ENCODE results near the gene PI4K2A. TPM values are rescaled to one million over a fixed set of nuclear protein-coding genes. Genes with fewer than 3 reads are reported as not detected.

PI4K2A gene
- total and polyA plus RNA-seq, 2 of the 13 experiments (the other 11 are each of a cell fraction or from before 2014, with no cell fraction given), result 10.9 to 14.3 TPM

DNA sequence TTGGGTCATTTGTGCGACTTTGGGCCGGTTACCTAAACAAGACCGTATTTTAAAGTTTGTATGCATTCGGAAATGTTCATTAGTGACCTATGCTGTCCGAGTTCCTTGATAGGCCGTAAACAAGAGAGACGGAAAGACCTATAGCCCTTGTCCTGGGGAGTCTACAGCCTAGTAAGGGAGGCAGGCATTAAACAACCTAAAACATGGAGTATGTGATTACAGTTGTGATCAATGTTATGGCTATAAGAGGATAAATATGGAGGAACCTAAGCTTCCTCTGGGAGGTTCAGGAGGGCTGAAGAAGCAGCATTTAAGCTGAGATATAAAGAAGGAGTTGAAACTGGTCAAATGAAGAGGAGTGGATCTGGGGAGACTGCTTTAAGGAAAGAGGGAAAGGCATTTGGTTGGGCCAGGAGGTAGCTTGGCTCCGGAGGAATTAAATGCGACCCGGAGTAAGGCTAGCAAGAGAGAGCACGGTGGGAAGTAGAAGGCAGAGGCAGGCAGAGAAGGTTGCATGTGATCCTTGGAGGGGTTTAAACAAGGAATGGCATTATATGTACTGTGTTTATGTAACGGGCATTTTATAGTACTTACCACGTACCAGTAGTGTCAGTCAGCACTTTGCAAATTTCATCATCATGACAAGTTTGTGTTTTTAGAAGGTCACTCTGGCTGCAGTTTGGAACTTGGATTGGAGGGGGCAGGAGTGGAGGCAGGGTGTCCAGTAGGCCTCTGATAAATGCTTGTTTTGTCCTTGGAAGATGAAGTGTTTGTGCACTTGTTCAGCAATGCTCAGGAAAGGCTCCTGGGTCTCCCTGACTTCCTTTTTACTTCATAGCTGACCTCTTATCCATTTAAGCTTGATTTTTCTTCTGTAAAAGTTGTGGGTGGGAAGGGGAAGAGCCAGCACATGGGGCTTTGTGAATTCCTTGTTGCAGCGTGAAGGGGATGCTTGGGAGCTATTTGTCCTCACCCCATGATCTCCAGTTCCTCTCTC lies 47.6 kb downstream of the PI4K2A start:
- H3K36me3 ChIP-seq (replicated peaks in 1 of 2; ENCODE audit: control insufficient read depth in 1 of 2, insufficient read depth in 2 of 2, low read length in 2 of 2), result no peaks in the 10 kb centered on the region
- H3K79me2 ChIP-seq (ENCODE audit: insufficient read depth, low read length), result peaks cover 34% of the 10 kb centered on the region
- no peaks in the 10 kb centered on the region; a peak in 1 of 5 replicates for H3K27me3 ChIP-seq (ENCODE audit: control insufficient read depth in 1 of 2, insufficient read depth in 2 of 2, low read length in 2 of 2)
- peak overlapping the region; percentile 94 for H3K27ac ChIP-seq (ENCODE audit: extremely low read length, insufficient read depth, low read length)
- H4K20me1 ChIP-seq (ENCODE audit: insufficient read depth, low read length), result 0 out of 2 replicates have a peak, but pooled peaks cover under 1% of the 10 kb centered on the region
- peak overlapping the region; percentile 86 for H3K9ac ChIP-seq (ENCODE audit: insufficient read depth, low read depth, low read length)
- peak; percentile 5 for ATAC-seq
- intact Hi-C loops (cut with micrococcal nuclease; ENCODE audit: unreplicated experiment) (no loop called here), in situ Hi-C loops (cut with HindIII; ENCODE audit: extremely low pct_ligation_motif_present, low pct_unique_long_range_greater_than_20kb) (no loop called here)
- POLR2A ChIA-PET, result interaction anchor here (0.9 to 3.5 kb wide), 16 partner anchors 10 to 287 kb away, joined by 3 to 39 read pairs (median 8); partner anchors contain the start of genes HOGA1, PI4K2A, RRP12 and UBTD1
- peak overlapping the region; percentile 94 for H3K4me2 ChIP-seq (ENCODE audit: low read depth, low read length)
- WGBS (ENCODE audit: low lambda C conversion rate), result 5% methylated on average over 14 of the region's 14 CpGs
- peaks cover 44% of the 10 kb centered on the region for H3K4me1 ChIP-seq (ENCODE audit: insufficient read depth, low read length)
- peak overlapping the region; percentile 42 to 66 (median 57) for H3K4me3 ChIP-seq (replicated peaks in 1 of 3; ENCODE audit: insufficient read depth in 1 of 3, low read depth in 2 of 3, low read length in 3 of 3)
- CTCF ChIA-PET (ENCODE audit: low intra/inter-chr PET ratio, low total read pairs), result no interaction called here
- H3K9me3 ChIP-seq (ENCODE audit: low read length), result no peaks in the 10 kb centered on the region
- peak; percentile 66 for DNase-seq (ENCODE audit: low spot score)
- peak; percentile 82 for FAIRE-seq
- BruUV-seq (replicated peaks), result TSS peak; percentile 87
- peak overlapping the region; percentile 61 for H2AFZ ChIP-seq (ENCODE audit: low read length)
- no peak for TF ChIP-seq ZNF230 (CRISPR knock-in tag; IDR thresholded peaks at IDR 0.05)
- no peak for TF ChIP-seq CENPBD1 (CRISPR knock-in tag; IDR thresholded peaks at IDR 0.05; ENCODE audit: borderline replicate concordance, low read depth)
- no peak for TF ChIP-seq ZNF496 (CRISPR knock-in tag; IDR thresholded peaks at IDR 0.05; ENCODE audit: insufficient replicate concordance)
- TF ChIP-seq, protein P1, sequence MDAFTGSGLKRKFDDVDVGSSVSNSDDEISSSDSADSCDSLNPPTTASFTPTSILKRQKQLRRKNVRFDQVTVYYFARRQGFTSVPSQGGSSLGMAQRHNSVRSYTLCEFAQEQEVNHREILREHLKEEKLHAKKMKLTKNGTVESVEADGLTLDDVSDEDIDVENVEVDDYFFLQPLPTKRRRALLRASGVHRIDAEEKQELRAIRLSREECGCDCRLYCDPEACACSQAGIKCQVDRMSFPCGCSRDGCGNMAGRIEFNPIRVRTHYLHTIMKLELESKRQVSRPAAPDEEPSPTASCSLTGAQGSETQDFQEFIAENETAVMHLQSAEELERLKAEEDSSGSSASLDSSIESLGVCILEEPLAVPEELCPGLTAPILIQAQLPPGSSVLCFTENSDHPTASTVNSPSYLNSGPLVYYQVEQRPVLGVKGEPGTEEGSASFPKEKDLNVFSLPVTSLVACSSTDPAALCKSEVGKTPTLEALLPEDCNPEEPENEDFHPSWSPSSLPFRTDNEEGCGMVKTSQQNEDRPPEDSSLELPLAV (CRISPR knock-in tag; conservative IDR thresholded peaks at IDR 0.05; ENCODE audit: low read depth), result no peak
- TF ChIP-seq ZSCAN12 (CRISPR knock-in tag; IDR thresholded peaks at IDR 0.05), result no peak
- TF ChIP-seq ZBTB44 (CRISPR knock-in tag; IDR thresholded peaks at IDR 0.05), result no peak
- TF ChIP-seq ZBTB7A (CRISPR knock-in tag; IDR thresholded peaks at IDR 0.05), result no peak
- TF ChIP-seq KAT2B (IDR thresholded peaks at IDR 0.05; ENCODE audit: borderline replicate concordance, low read depth, low read length), result no peak
- no peak for TF ChIP-seq MIER3 (CRISPR knock-in tag; IDR thresholded peaks at IDR 0.05; ENCODE audit: borderline replicate concordance)
- TF ChIP-seq ZNF549 (CRISPR knock-in tag; IDR thresholded peaks at IDR 0.05), result no peak
- TF ChIP-seq NKX3-1 (CRISPR knock-in tag; IDR thresholded peaks at IDR 0.05), result no peak
- TF ChIP-seq ZNF557 (CRISPR knock-in tag; IDR thresholded peaks at IDR 0.05), result no peak
- TF ChIP-seq ZNF530 (CRISPR knock-in tag; IDR thresholded peaks at IDR 0.05; ENCODE audit: low read depth), result no peak
- TF ChIP-seq ZNF674 (CRISPR knock-in tag; IDR thresholded peaks at IDR 0.05; ENCODE audit: low read depth), result no peak
- no peak for TF ChIP-seq SETDB1 (CRISPR knock-in tag; IDR thresholded peaks at IDR 0.05; ENCODE audit: borderline replicate concordance)
- no peak for TF ChIP-seq ZNF20 (CRISPR knock-in tag; IDR thresholded peaks at IDR 0.05)
- TF ChIP-seq ZNF839 (CRISPR knock-in tag; IDR thresholded peaks at IDR 0.05; ENCODE audit: borderline replicate concordance), result no peak
- TF ChIP-seq HNF1B (CRISPR knock-in tag; IDR thresholded peaks at IDR 0.05), result 0 out of 2 replicates have a peak, but pooled peaks have one; percentile 60
